Stomach (tissue), 9 donors: Measurements from ENCODE around the gene CD300H. TPM values are rescaled to one million over a fixed set of nuclear protein-coding genes. Genes with fewer than 3 reads are reported as not detected.

Experiments used
- DNase-seq, 2 donors: peaks; one replicate each; pipeline versions ENCODE4 v3.0.0 to v3.0.0-alpha.2; 2013 to 2019
- H3K27ac ChIP-seq, 5 donors: fragments of 200-600 bp in 4 of 5; sonication (generic) in 4 of 5; one replicate each; pipeline ENCODE4 v1.5.1; 2013 to 2019; ENCODE audit warnings: mild to moderate bottlenecking in 1 of 5, moderate library complexity in 1 of 5
- H3K27me3 ChIP-seq, 3 donors: fragments of 200-600 bp; sonication (generic); one replicate each; pipeline ENCODE4 v1.5.1; 2017 to 2019; ENCODE audit warnings: mixed run types in 1 of 3
- H3K36me3 ChIP-seq, 4 donors: fragments of 200-600 bp; sonication (generic); 1 replicate in 3 of 4; 2 replicates in 1 of 4; pipeline ENCODE4 v1.5.1; 2016 to 2019
- H3K4me1 ChIP-seq, 4 donors: fragments of 200-600 bp; sonication (generic); one replicate each; pipeline ENCODE4 v1.5.1; 2016 to 2019
- H3K4me3 ChIP-seq, 4 donors: fragments of 200-600 bp; sonication (generic) in 3 of 4; one replicate each; pipeline ENCODE4 v1.5.1; 2016 to 2019; ENCODE audit warnings: mild to moderate bottlenecking in 1 of 4
- H3K9me3 ChIP-seq, 4 donors: fragments of 200-600 bp; sonication (generic); one replicate each; pipeline ENCODE4 v1.5.1; 2016 to 2019
- EP300 ChIP-seq: sonication (generic); formaldehyde crosslinking; IDR thresholded peaks from one replicate; pipeline ENCODE4 v1.6.1; 2017; ENCODE audit warnings: antibody characterized with exemption
- POLR2A ChIP-seq, 4 donors: fragments of 450-650 bp; IDR thresholded peaks; one replicate each; pipeline ENCODE4 v1.6.1; 2016; ENCODE audit warnings: antibody characterized with exemption in 4 of 4, control low read depth in 2 of 4, mild to moderate bottlenecking in 1 of 4, moderate library complexity in 1 of 4
- POLR2AphosphoS5 ChIP-seq, 3 donors: sonication (generic); formaldehyde crosslinking; IDR thresholded peaks; one replicate each; pipeline ENCODE4 v1.6.1; 2016; ENCODE audit warnings: antibody characterized with exemption in 3 of 3
- WGBS, 5 donors: extraction: QIAGEN DNeasy Blood & Tissue Kit in 3 of 5; methylation state at CpG; one replicate each; pipeline versions ENCODE4 v1.1.5 to v1.1.7; 2013 to 2018; 5-methylcytosine and 5-hydroxymethylcytosine counted together
- intact Hi-C: fragments of 100-400 bp; cut with DNase I; formaldehyde crosslinking; loops from one replicate; pipeline ENCODE4 v1.15.1; 2023; ENCODE audit warnings: low total_unique reads
- polyA plus RNA-seq, 3 donors: library from polyadenylated mRNA; stranded (reverse); fragments of 200-250 nt; gene quantifications; one replicate each; pipeline ENCODE4 v1.2.3, GENCODE V29; 2013
- total RNA-seq, 5 donors: library from RNA; depleted of rRNA; stranded (reverse); fragments of >200 nt; gene quantifications; one replicate each; pipeline versions ENCODE4 v1.1.0 to v1.2.3, GENCODE V29; 2014 to 2016
- TF ChIP-seq, protein P1 (sequence below), 7 experiments: fragments of 450-650 bp in 4 of 7; fragments of 200-600 bp in 3 of 7; sonication (generic) in 3 of 7; IDR thresholded peaks; one replicate each; pipeline ENCODE4 v1.5.1; 2016 to 2019; ENCODE audit warnings: antibody characterized with exemption in 7 of 7, control low read depth in 2 of 7, mild to moderate bottlenecking in 1 of 7
- donor health status: healthy with polysubstance abuse.
- donor health status: Bipolar disorder and iron deficiency.
- donor health status: healthy.

Gene CD300H
- total and polyA plus RNA-seq, 8 donors: not detected

DNA sequence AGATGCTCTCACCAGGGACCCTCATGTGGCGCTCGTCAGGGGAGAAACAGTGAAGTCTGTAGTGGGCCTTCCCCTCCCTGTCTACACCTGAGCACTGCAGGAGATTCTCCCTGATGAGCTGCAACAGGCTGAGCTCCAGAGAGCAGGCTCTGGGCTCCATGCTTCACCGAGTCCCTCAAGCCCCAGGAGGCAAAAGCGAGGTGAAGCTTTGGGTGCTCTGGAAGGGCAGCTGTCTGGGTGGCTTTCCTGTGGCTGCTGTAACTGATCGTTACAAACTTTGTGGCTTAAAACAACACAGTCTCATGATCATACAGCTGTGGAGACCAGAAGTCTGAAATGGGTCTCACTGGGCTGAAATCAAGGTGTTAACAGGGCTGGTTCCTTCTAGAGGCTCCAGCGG is 36.9 kb upstream of the CD300H start:
- no peaks in the 10 kb centered on the region for H3K9me3 ChIP-seq
- H3K4me3 ChIP-seq: no peak overlapping the region
- H3K27me3 ChIP-seq: peaks cover 0 to 38% (median 5%) of the 10 kb centered on the region in 3 donors
- H3K36me3 ChIP-seq: no peaks in the 10 kb centered on the region
- 71 to 90% (median 82%) methylated on average over 2 to 6 of the region's 6 CpGs for WGBS, 5 donors
- H3K27ac ChIP-seq: no peak overlapping the region
- intact Hi-C loops: no loop called here
- TF ChIP-seq POLR2A (IDR thresholded peaks at IDR 0.05): no peak
- TF ChIP-seq, protein P1, sequence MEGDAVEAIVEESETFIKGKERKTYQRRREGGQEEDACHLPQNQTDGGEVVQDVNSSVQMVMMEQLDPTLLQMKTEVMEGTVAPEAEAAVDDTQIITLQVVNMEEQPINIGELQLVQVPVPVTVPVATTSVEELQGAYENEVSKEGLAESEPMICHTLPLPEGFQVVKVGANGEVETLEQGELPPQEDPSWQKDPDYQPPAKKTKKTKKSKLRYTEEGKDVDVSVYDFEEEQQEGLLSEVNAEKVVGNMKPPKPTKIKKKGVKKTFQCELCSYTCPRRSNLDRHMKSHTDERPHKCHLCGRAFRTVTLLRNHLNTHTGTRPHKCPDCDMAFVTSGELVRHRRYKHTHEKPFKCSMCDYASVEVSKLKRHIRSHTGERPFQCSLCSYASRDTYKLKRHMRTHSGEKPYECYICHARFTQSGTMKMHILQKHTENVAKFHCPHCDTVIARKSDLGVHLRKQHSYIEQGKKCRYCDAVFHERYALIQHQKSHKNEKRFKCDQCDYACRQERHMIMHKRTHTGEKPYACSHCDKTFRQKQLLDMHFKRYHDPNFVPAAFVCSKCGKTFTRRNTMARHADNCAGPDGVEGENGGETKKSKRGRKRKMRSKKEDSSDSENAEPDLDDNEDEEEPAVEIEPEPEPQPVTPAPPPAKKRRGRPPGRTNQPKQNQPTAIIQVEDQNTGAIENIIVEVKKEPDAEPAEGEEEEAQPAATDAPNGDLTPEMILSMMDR (IDR thresholded peaks at IDR 0.05): no peak
- no peak for TF ChIP-seq EP300
- no peak for TF ChIP-seq POLR2AphosphoS5 (IDR thresholded peaks at IDR 0.05)
- H3K4me1 ChIP-seq: peaks cover 0 to 12% (median 2%) of the 10 kb centered on the region in 4 donors
- no peak for DNase-seq

DNA sequence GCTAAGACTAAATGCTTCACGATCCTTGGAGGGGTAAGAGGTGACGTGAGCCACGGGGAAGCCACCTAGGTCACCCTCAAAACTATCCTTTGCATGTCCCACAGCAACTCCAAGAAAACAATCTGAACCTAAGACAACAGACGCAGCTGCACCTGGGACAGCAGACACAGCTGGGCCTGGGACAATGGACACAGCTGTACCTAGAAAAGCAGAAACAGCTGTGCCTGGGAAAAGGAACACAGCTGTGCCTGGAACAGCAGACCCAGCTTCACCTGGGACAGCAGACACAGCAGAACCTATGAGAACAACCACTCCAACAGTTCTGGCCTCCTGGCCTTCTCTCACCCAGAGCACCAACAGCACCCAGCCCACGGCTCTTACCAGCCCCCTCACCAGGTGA is 36.4 kb upstream of the CD300H start:
- DNase-seq: no peak
- intact Hi-C loops: no loop called here
- Histone ChIP-seq H3K27ac (no peak overlapping the region), H3K4me3 (no peak overlapping the region), H3K36me3 (no peaks in the 10 kb centered on the region), H3K27me3 (peaks cover 0 to 42% (median 5%) of the 10 kb centered on the region in 3 donors), H3K4me1 (peaks cover 0 to 14% (median 2%) of the 10 kb centered on the region in 4 donors), H3K9me3 (no peaks in the 10 kb centered on the region)
- TF ChIP-seq POLR2AphosphoS5 (IDR thresholded peaks at IDR 0.05): no peak
- no peak for TF ChIP-seq EP300
- TF ChIP-seq POLR2A (IDR thresholded peaks at IDR 0.05): no peak
- TF ChIP-seq, protein P1 (IDR thresholded peaks at IDR 0.05): no peak
- 54 to 74% (median 61%) methylated on average over 5 of the region's 5 CpGs for WGBS, 5 donors

DNA sequence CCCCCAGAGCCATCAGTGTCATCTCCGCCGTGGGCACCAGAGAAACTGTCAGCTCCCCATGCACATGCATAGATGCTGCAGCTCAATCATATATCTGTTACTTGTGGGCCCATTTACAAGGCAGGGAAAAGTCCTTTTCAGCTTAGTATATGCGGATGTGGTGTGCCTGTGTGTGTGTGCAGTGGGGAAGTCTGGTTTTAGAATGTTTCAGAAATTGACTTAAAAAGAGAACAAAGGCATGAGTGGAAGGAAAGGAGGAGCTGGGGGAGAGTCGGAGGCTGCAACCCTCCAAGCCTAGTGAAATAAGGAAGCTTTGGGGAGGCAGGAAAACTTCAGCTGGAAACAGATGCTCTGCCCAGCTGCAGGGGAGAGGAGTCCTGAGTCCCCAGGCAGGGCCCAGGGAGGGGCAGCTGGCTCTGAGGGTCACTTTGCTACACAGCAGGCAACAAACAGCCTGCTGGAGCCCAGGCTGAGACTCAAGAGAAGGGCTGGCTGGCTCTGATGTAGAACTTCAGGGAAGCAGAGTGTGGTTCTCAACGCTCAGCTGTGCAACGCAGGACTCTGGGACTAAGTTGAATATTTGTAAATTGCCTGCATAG is 35.8 kb upstream of the CD300H start:
- TF ChIP-seq POLR2AphosphoS5 (IDR thresholded peaks at IDR 0.05) (no peak), POLR2A (IDR thresholded peaks at IDR 0.05) (no peak), EP300 (no peak)
- TF ChIP-seq, protein P1 (IDR thresholded peaks at IDR 0.05): no peak
- H3K4me3 ChIP-seq: no peak overlapping the region
- H3K36me3 ChIP-seq: no peaks in the 10 kb centered on the region
- intact Hi-C loops: no loop called here
- peaks cover 0 to 49% (median 11%) of the 10 kb centered on the region in 3 donors for H3K27me3 ChIP-seq
- peaks cover 0 to 18% (median 2%) of the 10 kb centered on the region in 4 donors for H3K4me1 ChIP-seq
- WGBS, 5 donors: 50 to 66% (median 59%) methylated on average over 6 of the region's 6 CpGs
- no peak for DNase-seq
- H3K9me3 ChIP-seq: no peaks in the 10 kb centered on the region
- H3K27ac ChIP-seq: no peak overlapping the region

DNA sequence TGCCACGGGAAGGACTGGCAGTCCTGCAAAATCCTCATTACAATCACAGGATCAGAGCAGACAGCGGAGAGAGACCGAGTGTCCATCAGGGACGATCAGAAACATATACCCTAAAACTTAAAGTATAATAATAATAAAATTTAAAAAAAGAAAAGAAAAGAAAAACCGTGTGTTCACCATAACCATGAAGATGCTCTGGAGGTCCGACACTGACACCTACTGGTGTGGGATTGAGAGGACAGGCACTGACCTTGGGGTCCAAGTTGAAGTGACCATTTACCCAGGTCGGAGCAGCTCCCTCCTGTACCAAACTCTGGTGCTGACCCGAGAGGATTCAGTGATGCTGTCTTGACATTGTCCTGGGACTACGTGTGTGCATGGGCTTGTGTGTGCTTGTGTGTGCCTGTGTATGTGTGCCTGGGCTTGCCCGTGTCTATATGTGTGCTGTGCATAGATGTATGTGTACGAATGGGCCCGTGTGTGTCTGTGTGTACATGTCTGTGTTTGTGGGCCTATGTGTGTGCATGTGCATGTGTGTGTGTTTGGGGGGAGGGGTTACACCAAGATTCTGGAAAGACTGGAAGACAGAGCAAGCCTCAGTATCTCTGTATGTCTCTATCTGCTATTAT is 34.7 kb upstream of the CD300H start:
- Histone ChIP-seq H3K27ac (no peak overlapping the region), H3K27me3 (peaks cover 0 to 51% (median 12%) of the 10 kb centered on the region in 3 donors), H3K9me3 (no peaks in the 10 kb centered on the region), H3K36me3 (no peaks in the 10 kb centered on the region), H3K4me3 (no peak overlapping the region), H3K4me1 (peaks cover 0 to 18% (median 2%) of the 10 kb centered on the region in 4 donors)
- DNase-seq: peak in 1 of 2 donors; percentile 54
- 44 to 55% (median 49%) methylated on average over 10 to 12 of the region's 12 CpGs for WGBS, 5 donors
- intact Hi-C loops: no loop called here
- TF ChIP-seq, protein P1 (IDR thresholded peaks at IDR 0.05): peak in 4 of 7 experiments; percentile 16 to 42 (median 42)
- no peak for TF ChIP-seq EP300
- no peak for TF ChIP-seq POLR2AphosphoS5 (IDR thresholded peaks at IDR 0.05)
- no peak for TF ChIP-seq POLR2A (IDR thresholded peaks at IDR 0.05)
